Duodenal mucosa (tissue), 2 donors: ENCODE results near the gene SREBF2.

Experiments
- H3K27ac ChIP-seq: one replicate; pipeline ENCODE4 v1.7.0; 2013; ENCODE audit warnings: low read depth, low read length
- H3K27me3 ChIP-seq, 2 donors: one replicate each; pipeline ENCODE4 v1.7.0; 2013; ENCODE audit warnings: low read length in 2 of 2, control low read depth in 1 of 2; ENCODE audit not compliant: insufficient read depth in 2 of 2, control insufficient read depth in 1 of 2
- H3K36me3 ChIP-seq, 2 donors: one replicate each; pipeline ENCODE4 v1.7.0; 2013; ENCODE audit warnings: low read length in 2 of 2, control low read depth in 1 of 2; ENCODE audit not compliant: insufficient read depth in 2 of 2, control insufficient read depth in 1 of 2
- H3K4me1 ChIP-seq, 2 donors: one replicate each; pipeline ENCODE4 v1.7.0; 2013; ENCODE audit warnings: low read length in 2 of 2, control low read depth in 1 of 2; ENCODE audit not compliant: insufficient read depth in 2 of 2, control insufficient read depth in 1 of 2
- H3K4me3 ChIP-seq, 2 donors: one replicate each; pipeline ENCODE4 v1.7.0; 2013; ENCODE audit warnings: low read length in 2 of 2, low read depth in 1 of 2
- H3K9ac ChIP-seq, 2 donors: one replicate each; pipeline ENCODE4 v1.7.0; 2013; ENCODE audit warnings: low read length in 2 of 2, low read depth in 1 of 2
- H3K9me3 ChIP-seq, 2 donors: one replicate each; pipeline ENCODE4 v1.7.0; 2013; ENCODE audit warnings: low read length in 2 of 2, control low read depth in 1 of 2; ENCODE audit not compliant: control insufficient read depth in 1 of 2

SREBF2 gene

DNA sequence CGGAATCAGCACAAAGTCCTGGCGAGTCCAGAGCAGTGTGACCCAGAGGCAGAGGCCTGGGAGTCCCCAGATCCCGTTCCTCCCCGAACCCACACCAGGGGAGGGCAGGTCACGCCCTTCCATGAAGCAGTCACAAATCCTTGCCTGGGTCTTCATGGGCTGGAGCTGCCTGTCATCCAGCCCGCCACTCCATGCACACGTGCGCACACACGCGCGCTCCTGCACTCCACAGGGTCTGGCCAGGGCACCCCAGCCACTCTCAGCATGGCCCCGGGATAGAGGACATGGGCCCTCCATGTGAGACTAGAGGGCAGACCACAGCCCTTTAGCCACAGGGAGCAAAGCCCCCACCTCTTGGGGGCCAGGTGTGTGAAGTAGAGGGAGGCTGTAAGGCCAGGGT lies 99.4 kb downstream of the SREBF2 start:
- H3K9me3 ChIP-seq: no peaks in the 10 kb centered on the region
- H3K36me3 ChIP-seq: no peaks in the 10 kb centered on the region

DNA sequence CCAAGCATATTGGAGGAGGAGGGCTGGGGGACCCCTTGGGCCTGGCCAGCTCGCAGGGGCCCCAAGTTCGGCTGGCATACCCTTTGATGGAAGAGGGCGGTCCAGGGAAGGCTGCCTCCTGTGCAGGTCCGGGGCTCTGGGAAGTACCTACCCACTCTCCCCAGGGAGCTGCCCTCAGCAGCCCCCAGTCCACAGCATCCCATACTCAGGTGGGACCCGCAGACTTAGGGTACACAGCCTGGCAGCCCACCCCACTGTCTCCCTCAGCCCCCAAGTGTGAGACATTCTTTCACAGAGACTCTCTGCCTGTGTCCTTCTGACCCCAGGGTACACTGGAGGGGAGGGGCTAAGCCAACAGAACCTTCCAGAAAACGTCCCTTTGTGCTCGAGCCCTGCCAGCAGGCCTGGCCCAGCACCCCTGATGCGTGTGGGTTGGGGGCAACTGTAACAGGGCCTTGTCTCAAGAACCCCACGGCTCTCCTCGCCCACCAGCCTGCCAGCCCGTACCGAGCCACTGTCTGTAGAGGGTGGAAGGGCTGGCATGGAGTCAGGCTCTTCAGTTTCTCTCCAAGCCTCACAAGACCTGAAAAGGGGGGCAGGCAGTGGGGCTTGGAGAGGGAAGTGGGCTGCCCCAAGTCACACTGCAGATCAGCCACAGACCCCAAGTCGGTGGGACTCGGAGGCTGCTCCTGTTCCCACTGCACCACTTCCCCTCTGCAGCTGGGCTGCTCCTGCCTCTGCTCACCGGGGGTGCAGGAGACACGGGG lies 100.7 kb downstream of the SREBF2 start:
- no peaks in the 10 kb centered on the region for H3K4me1 ChIP-seq
- H3K9ac ChIP-seq: no peak overlapping the region
- no peak overlapping the region for H3K27ac ChIP-seq

More for the DNA sequence above, 99.4 kb downstream of the SREBF2 start:
- Histone ChIP-seq H3K9ac (no peak overlapping the region), H3K27me3 (no peaks in the 10 kb centered on the region), H3K4me3 (no peak overlapping the region), H3K27ac (no peak overlapping the region), H3K4me1 (no peaks in the 10 kb centered on the region)

DNA sequence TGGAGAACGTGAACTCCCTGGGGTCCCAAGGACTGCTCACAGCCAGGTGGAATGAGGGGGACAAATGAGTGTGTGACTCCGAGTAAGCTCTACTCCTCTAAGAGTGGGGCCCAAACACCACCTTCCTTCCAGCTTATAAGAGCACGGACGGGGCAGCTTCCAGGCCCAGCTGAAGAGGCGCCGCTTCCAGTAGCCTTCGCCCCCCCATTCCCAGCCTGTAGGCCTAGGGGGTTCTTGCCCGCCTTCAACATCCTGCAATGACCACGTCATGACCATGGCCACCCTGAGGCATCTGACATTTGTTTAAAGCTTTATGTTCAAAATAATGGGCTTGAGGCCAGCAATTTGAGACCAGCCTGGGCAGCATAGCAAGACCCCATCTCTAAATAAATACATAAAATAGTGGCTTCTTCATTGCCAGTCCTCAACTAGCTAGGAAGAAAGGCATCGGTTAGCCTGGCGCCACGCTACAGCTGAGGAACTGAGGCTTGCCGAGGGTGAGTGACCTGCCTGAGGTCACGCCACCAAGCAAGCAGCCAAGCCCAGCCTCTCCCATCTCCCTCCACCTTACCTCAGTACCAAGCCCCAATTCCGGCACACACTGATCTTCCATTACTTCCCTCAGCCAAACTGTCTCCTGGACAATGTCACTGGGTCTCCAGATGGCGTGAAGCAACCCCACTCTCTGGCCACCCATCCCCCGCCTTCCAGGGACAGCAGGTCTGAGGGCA lies 101.5 kb downstream of the SREBF2 start:
- Histone ChIP-seq H3K9ac (no peak overlapping the region), H3K4me3 (no peak overlapping the region)

More for the DNA sequence above, 100.7 kb downstream of the SREBF2 start:
- Histone ChIP-seq H3K27me3 (no peaks in the 10 kb centered on the region), H3K9me3 (no peaks in the 10 kb centered on the region), H3K36me3 (no peaks in the 10 kb centered on the region), H3K4me3 (no peak overlapping the region)

GRCh38 chr22:41935015-41935351 lies 102.1 kb downstream of the SREBF2 start:
- Histone ChIP-seq H3K9ac (no peak overlapping the region), H3K27me3 (no peaks in the 10 kb centered on the region), H3K4me1 (peaks cover 5 to 8% of the 10 kb centered on the region in 2 donors), H3K36me3 (no peaks in the 10 kb centered on the region), H3K27ac (no peak overlapping the region), H3K4me3 (no peak overlapping the region), H3K9me3 (no peaks in the 10 kb centered on the region)

More for the DNA sequence above, 101.5 kb downstream of the SREBF2 start:
- Histone ChIP-seq H3K9me3 (no peaks in the 10 kb centered on the region), H3K27ac (no peak overlapping the region), H3K36me3 (no peaks in the 10 kb centered on the region), H3K4me1 (peaks cover 4 to 8% of the 10 kb centered on the region in 2 donors), H3K27me3 (no peaks in the 10 kb centered on the region)

DNA sequence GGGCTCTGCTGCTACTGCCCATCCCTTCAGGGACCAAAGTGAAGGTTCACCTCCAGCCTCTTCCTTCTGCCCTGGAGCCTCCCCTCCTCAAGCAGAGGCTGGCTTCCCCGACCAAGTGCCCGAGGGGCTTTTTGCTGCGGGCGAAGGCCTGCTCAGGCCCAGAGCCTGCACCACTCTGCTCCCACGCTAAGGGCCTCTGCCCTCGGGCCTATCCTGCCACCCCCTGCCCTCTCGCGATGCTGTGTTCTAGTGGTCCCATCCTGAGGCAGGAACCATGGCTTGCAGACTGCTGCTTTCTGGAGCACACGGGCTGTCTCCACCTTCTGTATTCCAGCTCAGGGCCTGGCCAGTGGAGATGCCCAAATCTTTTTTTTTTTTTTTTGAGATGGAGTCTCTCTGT lies 102.6 kb downstream of the SREBF2 start:
- Histone ChIP-seq H3K27ac (no peak overlapping the region), H3K9me3 (no peaks in the 10 kb centered on the region), H3K27me3 (no peaks in the 10 kb centered on the region)

DNA sequence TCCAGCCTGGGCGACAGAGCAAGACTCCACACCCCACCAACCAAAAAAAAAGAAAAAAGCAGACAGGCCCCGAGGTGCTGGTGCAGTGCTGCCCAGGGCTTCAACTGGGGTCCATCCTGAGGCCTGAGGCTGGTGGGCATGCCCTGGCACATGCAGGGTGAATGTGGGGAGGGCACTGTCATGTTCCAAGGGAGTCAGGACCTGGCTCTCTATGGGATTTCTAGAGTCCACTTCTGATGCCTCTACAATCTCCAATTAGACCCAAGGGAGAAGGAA lies 103.9 kb downstream of the SREBF2 start:
- no peak overlapping the region for H3K4me3 ChIP-seq

More for the DNA sequence above, 102.6 kb downstream of the SREBF2 start:
- H3K4me1 ChIP-seq: peaks cover 5 to 8% of the 10 kb centered on the region in 2 donors
- H3K9ac ChIP-seq: no peak overlapping the region
- no peaks in the 10 kb centered on the region for H3K36me3 ChIP-seq
- H3K4me3 ChIP-seq: no peak overlapping the region

GRCh38 chr22:41939981-41940831 lies 107.3 kb downstream of the SREBF2 start:
- Histone ChIP-seq H3K4me1 (peaks cover 17 to 21% of the 10 kb centered on the region in 2 donors), H3K36me3 (peaks cover 0 to 6% of the 10 kb centered on the region in 2 donors), H3K9me3 (no peaks in the 10 kb centered on the region), H3K27me3 (no peaks in the 10 kb centered on the region), H3K9ac (peak overlapping the region in 1 of 2 donors; percentile 28), H3K27ac (peak overlapping the region; percentile 82), H3K4me3 (peak overlapping the region in 1 of 2 donors; percentile 44)

More for the DNA sequence above, 103.9 kb downstream of the SREBF2 start:
- Histone ChIP-seq H3K9ac (no peak overlapping the region), H3K4me1 (peaks cover 10 to 17% of the 10 kb centered on the region in 2 donors), H3K9me3 (no peaks in the 10 kb centered on the region), H3K27me3 (no peaks in the 10 kb centered on the region), H3K36me3 (peaks cover 0 to 6% of the 10 kb centered on the region in 2 donors), H3K27ac (no peak overlapping the region)

- H3K27ac ChIP-seq: peak overlapping the region; percentile 55
- no peaks in the 10 kb centered on the region for H3K27me3 ChIP-seq
- H3K4me3 ChIP-seq: peak overlapping the region in 1 of 2 donors; percentile 9
- H3K9me3 ChIP-seq: no peaks in the 10 kb centered on the region
- H3K9ac ChIP-seq: peak overlapping the region; percentile 28 to 38
- peaks cover 0 to 6% of the 10 kb centered on the region in 2 donors for H3K36me3 ChIP-seq
- H3K4me1 ChIP-seq: peaks cover 23 to 26% of the 10 kb centered on the region in 2 donors
Observed at GRCh38 chr22:41940832-41941765, 108.2 kb downstream of the SREBF2 start.

DNA sequence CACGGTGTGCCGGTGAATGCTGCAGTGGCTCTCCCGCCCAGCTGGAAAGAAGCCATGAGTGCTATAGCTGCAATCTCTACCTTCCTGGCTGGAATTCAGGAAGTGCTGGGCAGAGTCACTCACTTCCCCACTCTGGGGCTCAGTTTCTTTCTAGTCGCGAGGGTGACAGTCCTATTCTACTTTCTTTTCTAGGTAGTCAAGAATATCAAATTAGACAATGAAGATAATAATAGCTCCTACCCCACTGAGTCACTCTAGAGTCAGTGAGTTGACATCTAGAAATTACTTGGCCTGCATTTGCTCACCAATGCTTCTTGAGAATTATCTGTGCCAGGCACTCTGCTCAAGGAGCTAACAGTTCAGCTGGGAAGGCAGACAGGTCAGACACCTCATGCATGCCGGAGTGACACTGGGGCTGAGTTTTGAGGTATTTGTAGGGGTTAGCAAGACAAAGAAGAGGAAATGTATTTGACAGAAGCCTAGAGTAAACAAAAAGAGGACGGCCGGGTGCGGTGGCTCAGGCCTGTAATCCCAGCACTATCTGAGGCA lies 110.8 kb downstream of the SREBF2 start:
- no peak overlapping the region for H3K4me3 ChIP-seq
- H3K4me1 ChIP-seq: peaks cover 28 to 32% of the 10 kb centered on the region in 2 donors

More for the DNA sequence above, 110.8 kb downstream of the SREBF2 start:
- no peak overlapping the region for H3K27ac ChIP-seq
- no peaks in the 10 kb centered on the region for H3K9me3 ChIP-seq
- no peaks in the 10 kb centered on the region for H3K27me3 ChIP-seq
- no peak overlapping the region for H3K9ac ChIP-seq
- H3K36me3 ChIP-seq: peaks cover 0 to 6% of the 10 kb centered on the region in 2 donors
